HG02852 (cell line): ENCODE data around the gene MYH16.
"Not testable (repeated sequence)": the region's sequence is repeated elsewhere in the genome, so short reads cannot be mapped to it uniquely, and the experiment has no call there.

Experiments used
- ATAC-seq: cut with Tn5 transposase; IDR thresholded peaks from one replicate; pipeline ENCODE4 v1.9.1; 2021; ENCODE audit warnings: mild to moderate bottlenecking, moderate library complexity; ENCODE audit not compliant: unreplicated experiment

The MYH16 gene

DNA sequence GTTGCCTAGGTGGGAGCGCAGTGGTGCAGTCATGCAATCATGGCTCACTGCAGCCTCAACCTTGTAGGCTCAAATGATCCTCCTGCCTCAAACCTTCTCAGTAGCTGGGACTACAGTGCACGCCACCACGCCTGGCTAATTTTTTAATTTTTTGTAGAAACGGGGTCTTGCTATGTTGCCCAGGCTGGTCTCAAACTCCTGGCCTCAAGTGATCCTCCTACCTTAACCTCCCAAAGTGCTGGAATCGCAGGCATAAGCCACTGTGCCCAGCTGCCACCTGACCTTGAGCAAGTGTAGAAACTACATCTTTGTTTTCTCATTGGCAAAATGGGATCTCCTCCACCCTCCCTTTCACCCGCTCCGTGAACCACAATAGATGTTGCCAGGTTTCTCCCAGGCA lies 15.0 kb upstream of the MYH16 start:
- no peak for ATAC-seq

- ATAC-seq = no peak
Measured at GRCh38 chr7:99258501-99258900, 14.1 kb upstream of the MYH16 start.

DNA sequence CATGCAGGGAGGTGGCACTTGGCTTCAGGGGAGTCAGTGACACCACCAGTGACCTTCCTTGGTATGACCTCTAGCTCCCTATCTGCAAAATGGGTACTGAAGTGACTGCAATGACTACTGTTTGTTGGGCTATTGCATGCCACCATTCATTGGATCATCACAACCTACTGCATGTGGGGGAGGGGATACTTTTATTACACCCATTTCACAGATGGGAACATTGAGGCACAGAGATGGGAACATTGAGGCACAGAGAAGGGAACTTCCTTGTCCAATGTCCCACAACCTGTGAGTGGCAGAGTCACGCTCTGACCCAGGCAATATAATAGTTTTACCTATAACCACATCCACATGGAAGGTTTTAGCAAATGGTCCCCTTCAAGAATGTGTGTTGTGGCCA lies 12.2 kb upstream of the MYH16 start:
- ATAC-seq = no peak

DNA sequence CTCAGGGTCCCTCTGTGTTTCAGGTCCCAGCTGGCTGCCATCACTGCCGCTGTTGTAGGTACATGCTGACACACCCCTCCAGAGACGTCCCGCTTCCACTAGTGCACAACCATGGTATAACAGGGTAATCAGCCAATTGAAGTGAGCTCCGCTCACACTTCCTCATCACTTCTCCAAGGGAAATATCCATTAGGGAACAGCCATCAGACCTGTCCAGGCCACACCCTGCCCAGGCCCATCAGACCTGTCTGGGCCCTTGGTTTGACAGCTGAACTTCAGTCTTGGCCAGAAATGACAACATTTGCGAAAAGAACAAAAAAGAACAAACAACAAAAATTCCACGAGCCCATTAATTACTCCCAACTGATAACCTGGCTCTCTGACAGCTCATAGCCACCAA lies 11.0 kb upstream of the MYH16 start:
- no peak for ATAC-seq

DNA sequence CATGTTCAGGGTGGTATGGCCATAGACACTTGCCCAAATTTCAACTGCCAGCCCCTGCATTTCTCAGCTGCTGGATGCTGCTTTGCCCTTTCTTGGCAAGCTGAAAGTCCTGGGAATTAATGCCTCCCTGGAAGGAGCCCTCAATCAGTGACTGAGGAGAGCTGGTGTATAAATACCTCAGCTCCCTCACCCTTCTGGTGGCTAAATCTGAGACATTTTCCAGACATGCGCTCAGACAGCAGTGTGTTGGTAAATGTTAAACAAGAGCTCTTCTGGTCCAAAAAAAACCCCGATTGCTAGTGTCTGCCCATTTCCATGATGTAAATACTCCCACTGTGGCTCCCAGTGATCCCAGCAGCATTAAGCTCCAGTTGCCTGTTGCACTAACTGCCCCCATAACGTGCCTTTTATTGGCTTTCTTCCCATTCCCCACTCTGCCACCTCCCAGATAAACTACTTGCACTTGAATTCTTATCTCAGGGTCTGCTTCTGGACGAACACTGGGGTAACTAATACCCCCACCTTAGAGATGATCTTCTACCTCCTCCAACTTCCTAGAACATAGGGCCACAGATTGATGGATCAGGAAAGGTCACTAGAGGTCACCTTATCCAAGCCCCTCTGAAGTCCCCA lies 6.7 kb upstream of the MYH16 start:
- ATAC-seq = no peak

GRCh38 chr7:99267481-99267840 lies 5.2 kb upstream of the MYH16 start:
- no peak for ATAC-seq

- ATAC-seq = no peak
Measured at GRCh38 chr7:99267841-99268576, 4.6 kb upstream of the MYH16 start.

- no peak for ATAC-seq
Measured at GRCh38 chr7:99268577-99268908, 4.1 kb upstream of the MYH16 start.

GRCh38 chr7:99270702-99271101 lies 1.9 kb upstream of the MYH16 start:
- no peak for ATAC-seq

DNA sequence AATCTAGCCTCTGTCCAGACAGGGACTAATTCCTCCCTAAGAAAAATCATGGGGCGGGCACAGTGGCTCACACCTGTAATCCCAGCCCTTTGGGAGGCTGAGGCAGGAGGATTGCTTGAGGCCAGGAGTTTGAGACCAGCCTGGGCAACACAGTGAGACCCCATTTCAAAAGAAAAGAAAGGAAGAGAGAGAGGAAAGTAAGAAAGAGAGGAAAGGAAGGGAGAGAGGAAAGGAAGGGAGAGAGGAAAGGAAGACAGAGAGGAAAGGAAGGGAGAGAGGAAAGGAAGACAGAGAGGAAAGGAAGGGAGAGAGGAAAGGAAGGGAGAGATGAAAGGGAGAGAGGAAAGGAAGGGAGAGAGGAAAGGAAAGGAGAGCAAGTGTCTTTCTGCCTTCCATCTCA lies 922 bp downstream of the MYH16 start:
- not testable (repeated sequence) for ATAC-seq

GRCh38 chr7:99274908-99275307 lies 2.3 kb downstream of the MYH16 start:
- not testable (repeated sequence) for ATAC-seq

- ATAC-seq = no peak
Measured at GRCh38 chr7:99275496-99275895, 2.9 kb downstream of the MYH16 start.

- no peak for ATAC-seq
Measured at GRCh38 chr7:99278180-99278579, 5.5 kb downstream of the MYH16 start.

- ATAC-seq = not testable (repeated sequence)
Measured at GRCh38 chr7:99284165-99284564, 11.5 kb downstream of the MYH16 start.

GRCh38 chr7:99287779-99288534 lies 15.3 kb downstream of the MYH16 start:
- ATAC-seq = no peak

GRCh38 chr7:99289185-99289584 lies 16.5 kb downstream of the MYH16 start:
- ATAC-seq = no peak

DNA sequence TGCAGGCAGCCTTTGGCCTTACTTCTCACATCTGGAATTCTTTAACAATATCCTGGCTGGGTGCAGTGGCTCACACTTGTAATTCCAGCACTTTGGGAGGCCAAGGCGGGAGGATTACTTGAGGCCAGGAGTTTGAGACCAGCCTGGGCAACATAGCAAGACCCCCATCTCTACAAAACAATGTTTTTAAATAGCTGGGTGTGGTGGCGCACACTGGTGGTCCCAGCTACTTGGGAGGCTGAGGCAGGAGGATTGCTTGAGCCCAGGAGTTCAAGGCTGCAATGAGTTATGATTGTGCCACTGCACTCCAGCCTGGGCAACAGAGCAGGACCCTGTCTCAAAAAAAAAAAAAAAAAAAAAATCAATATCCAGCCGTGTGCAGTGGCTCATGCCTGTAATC lies 17.5 kb downstream of the MYH16 start:
- ATAC-seq = not testable (repeated sequence)

GRCh38 chr7:99290980-99291607 lies 18.5 kb downstream of the MYH16 start:
- ATAC-seq = no peak

DNA sequence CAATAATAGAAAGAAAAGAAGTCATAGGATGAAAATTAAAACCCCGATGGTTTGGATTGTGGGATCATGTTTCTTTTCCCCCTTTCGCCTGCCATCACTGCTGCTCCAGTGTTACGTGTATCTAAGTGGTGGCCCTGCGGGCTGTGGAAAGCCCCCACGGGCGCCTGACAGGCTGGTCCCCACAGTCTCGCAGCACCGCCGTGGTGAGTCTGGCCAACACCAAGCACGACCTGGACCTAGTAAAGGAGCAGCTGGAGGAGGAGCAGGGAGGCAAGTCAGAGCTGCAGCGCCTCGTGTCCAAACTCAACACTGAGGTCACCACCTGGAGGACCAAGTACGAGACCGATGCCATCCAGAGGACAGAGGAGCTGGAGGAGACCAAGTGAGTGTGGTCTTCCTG lies 19.5 kb downstream of the MYH16 start:
- ATAC-seq = no peak

- no peak for ATAC-seq
Measured at GRCh38 chr7:99293167-99293566, 20.5 kb downstream of the MYH16 start.

- no peak for ATAC-seq
Measured at GRCh38 chr7:99293650-99294049, 21.0 kb downstream of the MYH16 start.

- ATAC-seq = no peak
Measured at GRCh38 chr7:99296471-99296870, 23.8 kb downstream of the MYH16 start.
